Loucy (cell line): ENCODE results near the gene MUC20.

Experiments
- CTCF ChIP-seq: fragments of 200-600 bp; sonication (generic); conservative IDR thresholded peaks from 2 replicates; pipeline ENCODE4 v1.5.1; 2014; ENCODE audit warnings: mild to moderate bottlenecking, antibody characterized with exemption, low read length
- EZH2phosphoT487 ChIP-seq: fragments of 200-600 bp; IDR thresholded peaks from 2 replicates; pipeline ENCODE4 v1.6.1; 2018; ENCODE audit warnings: antibody characterized with exemption, mild to moderate bottlenecking, moderate library complexity, borderline replicate concordance

DNA sequence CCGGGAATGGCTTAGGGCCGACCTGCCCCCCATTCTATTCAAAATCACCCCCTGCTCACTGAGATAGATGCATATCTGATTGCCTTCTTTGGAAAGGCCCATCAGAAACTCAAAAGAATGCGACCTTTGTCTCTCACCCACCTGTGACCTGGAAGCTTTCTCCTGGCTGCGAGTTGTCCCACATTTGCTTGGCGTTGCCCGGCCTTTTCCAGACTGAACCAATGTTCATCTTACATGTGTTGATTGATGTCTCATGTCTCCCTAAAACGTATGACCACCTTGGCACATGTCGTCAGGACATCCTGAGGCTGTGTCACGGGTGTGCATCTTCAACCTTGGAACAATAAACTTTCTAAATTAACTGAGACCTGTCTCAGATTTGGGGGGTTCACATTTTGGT, 3.4 kb upstream of the MUC20 start:
- TF ChIP-seq CTCF (no peak), EZH2phosphoT487 (no peak)
